Adipocyte (in vitro differentiated cells): Measurements from ENCODE around the gene SLC17A5.
"Not testable (repeated sequence)": the region's sequence is repeated elsewhere in the genome, so short reads cannot be mapped to it uniquely, and the experiment has no call there.

Experiments
- DNase-seq: peaks from one replicate; pipeline ENCODE4 v3.0.0-alpha.2; 2015; ENCODE audit warnings: low read depth
- H3K27me3 ChIP-seq: replicated peaks from 2 replicates; pipeline ENCODE4 v1.7.0; 2013; ENCODE audit warnings: mild to moderate bottlenecking, low read length, moderate library complexity; ENCODE audit not compliant: control insufficient read depth, insufficient read depth
- H3K36me3 ChIP-seq: 2 replicates; pipeline ENCODE4 v1.7.0; 2013; ENCODE audit warnings: low read length, mild to moderate bottlenecking, moderate library complexity; ENCODE audit not compliant: control insufficient read depth, insufficient read depth, severe bottlenecking
- H3K4me1 ChIP-seq: 2 replicates; pipeline ENCODE4 v1.7.0; 2013; ENCODE audit warnings: mild to moderate bottlenecking, low read length, moderate library complexity; ENCODE audit not compliant: control insufficient read depth, insufficient read depth
- H3K4me3 ChIP-seq: 2 replicates; pipeline ENCODE4 v1.7.0; 2013; ENCODE audit warnings: mild to moderate bottlenecking, low read length, moderate library complexity
- H3K9ac ChIP-seq: 2 replicates; pipeline ENCODE4 v1.7.0; 2013; ENCODE audit warnings: mild to moderate bottlenecking, low read length, moderate library complexity
- H3K9me3 ChIP-seq: 2 replicates; pipeline ENCODE4 v1.7.0; 2013; ENCODE audit warnings: mild to moderate bottlenecking, low read length, moderate library complexity; ENCODE audit not compliant: control insufficient read depth

SLC17A5 gene

DNA sequence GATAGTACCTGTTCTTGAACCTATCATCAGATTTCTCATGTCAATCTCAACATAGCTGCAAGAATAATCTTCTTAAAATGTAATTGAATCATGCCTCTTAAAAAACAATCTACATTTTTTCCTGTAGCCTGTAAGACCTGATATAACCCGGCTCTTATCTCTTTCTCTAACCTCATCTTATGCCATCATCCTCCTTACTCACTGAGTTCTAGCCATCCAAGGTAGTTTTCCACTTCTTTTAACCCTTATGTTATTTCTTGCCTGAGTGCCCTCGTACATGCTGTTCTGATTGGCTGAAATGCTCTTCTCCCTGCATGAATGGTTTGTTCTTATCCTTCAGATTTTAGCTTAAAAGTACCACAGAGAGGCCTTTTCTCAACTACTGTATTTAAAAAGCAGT lies 16.4 kb downstream of the SLC17A5 start:
- no peak overlapping the region for H3K4me3 ChIP-seq
- H3K27me3 ChIP-seq, result no peaks in the 10 kb centered on the region
- H3K9ac ChIP-seq, result no peak overlapping the region
- H3K36me3 ChIP-seq, result peaks cover 58% of the 10 kb centered on the region
- H3K4me1 ChIP-seq, result peaks cover 12% of the 10 kb centered on the region
- no peaks in the 10 kb centered on the region for H3K9me3 ChIP-seq
- no peak for DNase-seq

DNA sequence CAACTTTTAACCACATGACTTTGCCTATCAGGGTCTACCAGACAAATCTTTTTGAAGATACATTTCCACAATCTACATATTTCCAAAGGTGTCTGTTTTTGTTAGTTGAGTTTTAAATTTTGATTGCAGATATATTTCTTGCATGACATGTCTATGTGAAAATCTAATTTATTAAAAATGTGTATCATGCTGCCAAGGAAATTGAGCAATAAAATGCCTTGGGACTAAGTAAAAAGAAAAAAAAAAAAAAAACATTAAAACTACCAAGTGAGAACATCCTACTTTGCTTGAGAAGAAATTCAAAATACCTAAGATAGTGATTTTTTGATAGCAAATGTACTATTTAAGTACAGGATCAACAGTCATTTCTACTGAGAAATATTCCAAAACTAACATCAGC lies 17.7 kb downstream of the SLC17A5 start:
- Histone ChIP-seq H3K27me3 (no peaks in the 10 kb centered on the region), H3K4me1 (peaks cover 12% of the 10 kb centered on the region), H3K9me3 (no peaks in the 10 kb centered on the region), H3K9ac (no peak overlapping the region), H3K36me3 (peaks cover 59% of the 10 kb centered on the region), H3K4me3 (no peak overlapping the region)
- peak; percentile 70 for DNase-seq

DNA sequence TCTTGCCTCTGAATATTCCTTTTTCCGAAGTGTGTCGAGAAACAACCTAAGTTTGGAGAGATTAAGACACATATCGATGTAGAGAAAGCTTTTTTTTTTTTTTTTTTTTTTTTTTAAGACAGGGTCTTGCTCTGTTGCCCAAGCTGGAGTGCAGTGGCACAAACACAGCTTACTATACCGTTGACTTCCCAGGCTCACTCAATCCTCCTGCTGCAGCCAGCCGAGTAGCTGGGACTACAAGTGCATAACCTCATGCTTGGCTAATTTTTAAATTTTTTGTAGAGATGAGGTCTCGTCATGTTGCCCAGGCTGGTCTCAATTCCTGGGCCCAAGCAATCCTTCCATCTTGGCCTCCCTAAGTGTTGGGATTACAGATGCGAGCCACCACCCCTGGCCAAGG lies 21.4 kb downstream of the SLC17A5 start:
- DNase-seq, result no peak
- Histone ChIP-seq H3K9ac (no peak overlapping the region), H3K4me1 (peaks cover 12% of the 10 kb centered on the region), H3K27me3 (no peaks in the 10 kb centered on the region), H3K9me3 (no peaks in the 10 kb centered on the region), H3K4me3 (no peak overlapping the region), H3K36me3 (peaks cover 50% of the 10 kb centered on the region)

DNA sequence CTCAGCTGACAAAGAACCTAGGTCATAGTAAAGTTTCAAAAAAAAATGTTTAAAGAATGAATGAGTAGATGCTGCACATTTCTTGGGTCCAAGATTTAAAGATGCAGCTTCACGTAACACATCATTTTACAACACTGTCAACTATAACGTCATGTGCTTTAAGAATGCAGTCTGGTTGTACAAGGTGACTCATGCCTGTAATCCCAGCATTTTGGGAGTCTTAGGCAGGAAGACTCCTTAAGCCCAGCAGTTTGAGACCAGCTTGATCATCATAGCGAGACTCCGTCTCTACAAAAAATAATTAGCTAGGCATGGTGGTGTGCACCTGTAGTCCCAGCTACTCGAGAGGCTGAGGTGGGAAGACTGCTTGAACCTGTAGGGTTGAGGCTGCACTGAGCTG lies 21.9 kb downstream of the SLC17A5 start:
- Histone ChIP-seq H3K36me3 (peaks cover 50% of the 10 kb centered on the region), H3K9ac (no peak overlapping the region), H3K4me1 (peaks cover 12% of the 10 kb centered on the region), H3K9me3 (no peaks in the 10 kb centered on the region), H3K27me3 (no peaks in the 10 kb centered on the region), H3K4me3 (no peak overlapping the region)
- DNase-seq, result peak; percentile 23

DNA sequence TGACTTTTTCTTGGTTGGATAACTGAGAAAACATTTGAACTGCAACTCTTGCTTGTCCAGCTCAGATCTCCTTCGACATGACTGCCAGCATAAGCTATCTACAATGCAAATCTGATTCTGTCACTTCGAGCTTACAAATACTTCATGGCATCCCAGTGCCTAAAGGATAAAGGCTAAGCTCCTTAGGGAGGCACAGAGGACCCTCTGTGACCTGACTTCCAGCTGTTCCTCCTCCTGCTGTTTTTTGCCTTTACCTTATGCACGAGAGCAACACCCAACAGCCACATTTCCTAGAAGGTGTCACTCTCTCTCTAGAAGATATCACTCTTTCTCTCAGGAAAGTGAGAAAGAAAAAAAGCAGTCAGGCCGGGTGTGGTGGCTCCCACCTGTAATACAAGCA lies 23.4 kb downstream of the SLC17A5 start:
- H3K27me3 ChIP-seq, result no peaks in the 10 kb centered on the region
- no peak overlapping the region for H3K9ac ChIP-seq
- no peaks in the 10 kb centered on the region for H3K9me3 ChIP-seq
- no peak overlapping the region for H3K4me3 ChIP-seq
- DNase-seq, result no peak
- peaks cover under 1% of the 10 kb centered on the region for H3K4me1 ChIP-seq
- H3K36me3 ChIP-seq, result peaks cover 56% of the 10 kb centered on the region

DNA sequence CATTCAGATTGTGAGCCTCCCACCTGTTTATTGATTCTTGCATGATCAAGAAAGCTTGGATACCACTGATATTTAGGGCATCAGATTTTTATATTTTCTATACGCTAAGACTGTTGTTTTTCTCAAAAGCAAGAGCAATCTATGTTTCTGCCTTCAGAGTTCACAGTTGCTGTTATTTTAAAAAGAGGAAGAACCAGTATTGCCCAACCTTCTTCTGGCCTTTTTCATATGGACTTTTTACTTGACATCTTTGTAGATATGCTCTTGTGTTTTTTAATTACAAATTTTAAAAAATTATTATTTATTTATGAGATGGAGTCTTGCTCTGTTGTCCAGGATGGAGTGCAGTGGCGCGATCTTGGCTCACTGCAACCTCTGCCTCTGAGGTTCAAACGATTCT lies 28.9 kb downstream of the SLC17A5 start:
- H3K9me3 ChIP-seq, result no peaks in the 10 kb centered on the region
- H3K4me3 ChIP-seq, result no peak overlapping the region
- DNase-seq, result no peak
- no peaks in the 10 kb centered on the region for H3K4me1 ChIP-seq
- peaks cover 24% of the 10 kb centered on the region for H3K36me3 ChIP-seq
- H3K27me3 ChIP-seq, result no peaks in the 10 kb centered on the region
- no peak overlapping the region for H3K9ac ChIP-seq

DNA sequence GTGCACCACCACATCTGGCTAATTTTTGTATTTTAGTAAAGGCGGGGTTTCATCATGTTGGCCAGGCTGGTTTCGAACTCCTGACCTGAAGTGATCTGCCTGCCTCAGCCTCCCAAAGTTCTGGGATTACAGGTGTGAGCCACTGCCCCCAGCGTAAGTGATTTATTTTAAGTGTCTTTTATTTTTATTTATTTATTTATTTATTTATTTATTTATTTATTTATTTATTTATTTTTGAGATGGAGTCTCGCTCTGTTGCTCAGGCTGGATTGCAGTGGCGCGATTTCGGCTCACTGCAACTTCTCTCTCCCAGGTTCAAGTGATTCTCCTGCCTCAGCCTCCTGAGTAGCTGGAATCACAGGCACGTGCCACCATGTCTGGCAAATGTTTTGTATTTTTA lies 30.3 kb downstream of the SLC17A5 start:
- not testable (repeated sequence) for H3K9me3 ChIP-seq, H3K4me3 ChIP-seq, H3K9ac ChIP-seq, H3K4me1 ChIP-seq, H3K27me3 ChIP-seq, DNase-seq
- peaks cover 20% of the 10 kb centered on the region for H3K36me3 ChIP-seq

DNA sequence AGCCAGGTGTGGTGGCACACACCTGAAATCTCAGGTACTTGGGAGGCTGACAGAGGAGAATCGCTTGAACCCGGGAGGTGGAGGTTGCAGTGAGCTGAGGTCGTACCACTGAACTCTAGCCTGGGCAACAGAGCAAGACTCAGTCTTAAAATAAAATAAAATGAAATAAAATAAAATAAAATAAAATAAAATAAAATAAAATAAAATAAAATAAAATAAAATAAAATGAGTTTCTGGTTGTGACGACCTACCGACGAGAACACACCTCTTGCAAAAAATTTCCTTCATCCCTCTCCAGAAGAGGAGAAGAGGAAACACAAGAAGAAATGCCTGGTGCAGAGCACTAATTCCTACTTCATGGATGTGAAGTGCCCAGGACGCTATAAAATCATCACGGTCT lies 35.7 kb downstream of the SLC17A5 start:
- not testable (repeated sequence) for H3K4me1 ChIP-seq, H3K9me3 ChIP-seq, H3K27me3 ChIP-seq, DNase-seq, H3K9ac ChIP-seq, H3K4me3 ChIP-seq
- peaks cover 33% of the 10 kb centered on the region for H3K36me3 ChIP-seq

DNA sequence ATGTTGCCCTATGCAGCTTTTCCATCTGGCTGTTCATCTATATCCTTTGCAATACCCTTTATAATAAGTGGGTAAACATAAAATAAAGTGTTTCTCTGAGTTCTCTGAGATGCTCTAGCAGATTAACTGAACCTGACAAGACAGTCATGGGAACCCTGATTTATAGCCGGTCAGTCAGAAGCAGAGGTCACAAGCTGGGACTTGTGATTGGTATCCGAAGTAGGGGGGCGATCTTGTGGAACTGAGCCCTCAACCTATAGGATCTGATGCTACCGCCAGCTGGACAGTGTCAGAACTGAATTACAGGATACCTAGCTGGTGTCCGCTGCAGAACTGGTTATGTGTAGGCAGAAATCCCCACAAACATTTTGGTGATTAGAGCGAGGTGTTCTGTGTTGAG lies 39.0 kb downstream of the SLC17A5 start:
- no peak for DNase-seq
- H3K27me3 ChIP-seq, result no peaks in the 10 kb centered on the region

DNA sequence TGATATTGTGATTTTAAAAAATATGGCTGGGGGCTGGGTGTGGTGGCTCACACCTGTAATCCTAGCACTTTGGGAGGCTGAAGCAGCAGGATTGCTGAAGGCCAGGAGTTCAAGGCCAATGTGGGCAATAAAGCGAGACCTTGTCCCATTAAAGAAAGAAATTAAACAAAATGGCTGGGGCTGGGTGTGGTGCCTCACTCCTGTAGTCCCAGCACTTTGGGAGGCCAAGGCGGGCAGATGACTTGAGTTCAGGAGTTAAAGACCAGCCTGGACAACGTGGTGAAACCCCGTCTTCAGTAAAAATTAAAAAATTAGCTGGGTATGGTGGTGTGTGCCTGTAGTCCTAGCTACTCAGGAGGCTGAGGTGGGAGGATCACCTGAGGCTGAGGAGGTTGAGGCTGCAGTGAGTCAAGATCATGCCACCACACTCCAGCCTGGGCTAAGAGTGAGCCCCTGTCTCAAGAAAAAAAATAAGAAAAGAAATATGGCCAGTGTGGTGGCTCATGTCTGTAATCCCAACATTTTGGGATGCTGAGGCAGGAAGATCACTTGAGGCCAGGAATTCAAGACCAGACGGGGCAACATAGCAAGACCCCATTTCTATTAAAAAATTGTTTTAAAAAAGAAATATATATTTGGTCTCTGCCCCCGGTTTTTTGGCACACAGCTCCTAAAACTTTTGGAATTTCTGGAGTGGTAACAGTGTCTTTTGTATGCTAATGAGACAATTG lies 39.8 kb downstream of the SLC17A5 start:
- H3K4me1 ChIP-seq, result peaks cover 3% of the 10 kb centered on the region
- no peaks in the 10 kb centered on the region for H3K27me3 ChIP-seq
- no peak overlapping the region for H3K9ac ChIP-seq
- no peak overlapping the region for H3K4me3 ChIP-seq
- no peaks in the 10 kb centered on the region for H3K9me3 ChIP-seq
- H3K36me3 ChIP-seq, result peaks cover 41% of the 10 kb centered on the region
- no peak for DNase-seq

More for the DNA sequence above, 39.0 kb downstream of the SLC17A5 start:
- H3K9ac ChIP-seq, result no peak overlapping the region
- peaks cover 3% of the 10 kb centered on the region for H3K4me1 ChIP-seq
- H3K36me3 ChIP-seq, result peaks cover 33% of the 10 kb centered on the region
- no peaks in the 10 kb centered on the region for H3K9me3 ChIP-seq
- no peak overlapping the region for H3K4me3 ChIP-seq

DNA sequence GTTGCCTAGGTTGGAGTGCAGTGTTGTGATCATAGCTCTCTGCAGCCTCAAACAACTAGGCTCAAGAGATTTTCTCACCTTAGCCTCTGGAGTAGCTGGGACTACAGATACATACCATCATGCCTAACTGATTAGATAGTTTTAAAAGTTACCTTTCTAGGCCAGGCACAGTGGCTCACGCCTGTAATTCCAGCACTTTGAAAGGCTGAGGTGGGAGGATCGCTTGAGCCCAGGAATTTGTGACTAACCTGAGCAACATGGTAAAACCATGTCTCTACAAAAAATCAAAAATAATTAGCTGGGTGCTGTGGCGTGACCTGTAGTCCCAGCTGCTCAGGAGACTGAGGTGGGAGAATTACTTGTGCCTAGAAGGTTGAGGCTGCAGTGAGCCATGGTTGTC lies 41.2 kb downstream of the SLC17A5 start:
- H3K4me3 ChIP-seq, result no peak overlapping the region
- H3K9ac ChIP-seq, result no peak overlapping the region
- no peaks in the 10 kb centered on the region for H3K27me3 ChIP-seq
- DNase-seq, result no peak
- H3K4me1 ChIP-seq, result peaks cover 3% of the 10 kb centered on the region
- no peaks in the 10 kb centered on the region for H3K9me3 ChIP-seq
- H3K36me3 ChIP-seq, result peaks cover 44% of the 10 kb centered on the region
